ENCODE data around the gene TMUB1.

The TMUB1 gene

DNA sequence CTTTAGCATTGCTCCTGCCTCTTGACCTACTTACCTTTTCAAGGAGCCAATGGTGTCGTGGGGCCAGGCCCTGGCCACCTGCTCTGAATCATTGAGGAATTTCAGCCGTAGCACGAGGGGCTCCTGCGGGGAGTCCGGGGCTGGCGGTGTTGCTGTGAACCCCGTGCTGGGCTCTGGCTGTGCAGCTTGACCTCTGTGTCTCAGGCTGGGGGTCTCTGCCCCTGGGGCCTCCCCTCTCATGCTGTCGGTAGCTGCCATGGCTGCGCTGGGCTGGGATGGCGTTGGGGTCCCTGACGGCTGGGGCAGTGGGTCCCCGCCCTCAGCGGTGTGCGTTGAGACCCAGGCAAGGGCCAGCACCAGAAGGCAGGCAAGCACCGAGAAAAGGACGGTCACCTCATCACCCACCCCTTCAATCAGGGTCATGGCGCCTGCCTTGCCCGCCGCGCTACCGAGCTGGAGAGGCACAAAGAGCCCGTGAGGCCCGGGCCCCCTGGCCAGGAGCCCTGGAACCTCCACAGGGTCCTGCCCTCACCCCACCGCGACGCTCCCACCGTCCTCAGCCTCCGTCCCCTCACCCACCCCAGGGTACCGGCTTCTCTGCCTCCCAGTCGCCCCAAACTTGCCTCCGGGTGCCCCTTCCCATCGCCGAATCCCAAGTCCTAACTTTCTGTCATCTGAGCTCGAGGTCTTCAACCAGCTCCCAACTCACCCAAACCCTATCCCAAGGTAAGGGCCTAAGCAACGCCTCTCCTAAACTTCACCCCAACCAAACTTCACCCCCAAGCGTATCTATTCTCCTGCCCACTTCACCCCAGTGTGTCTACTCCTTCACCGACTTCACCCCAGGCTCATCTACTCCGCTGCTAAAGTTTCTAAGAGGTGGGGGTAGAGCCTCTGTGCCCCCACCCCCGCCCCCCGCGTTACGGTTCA is 887 bp downstream of the TMUB1 start:
- no peak for DNase-seq

DNA sequence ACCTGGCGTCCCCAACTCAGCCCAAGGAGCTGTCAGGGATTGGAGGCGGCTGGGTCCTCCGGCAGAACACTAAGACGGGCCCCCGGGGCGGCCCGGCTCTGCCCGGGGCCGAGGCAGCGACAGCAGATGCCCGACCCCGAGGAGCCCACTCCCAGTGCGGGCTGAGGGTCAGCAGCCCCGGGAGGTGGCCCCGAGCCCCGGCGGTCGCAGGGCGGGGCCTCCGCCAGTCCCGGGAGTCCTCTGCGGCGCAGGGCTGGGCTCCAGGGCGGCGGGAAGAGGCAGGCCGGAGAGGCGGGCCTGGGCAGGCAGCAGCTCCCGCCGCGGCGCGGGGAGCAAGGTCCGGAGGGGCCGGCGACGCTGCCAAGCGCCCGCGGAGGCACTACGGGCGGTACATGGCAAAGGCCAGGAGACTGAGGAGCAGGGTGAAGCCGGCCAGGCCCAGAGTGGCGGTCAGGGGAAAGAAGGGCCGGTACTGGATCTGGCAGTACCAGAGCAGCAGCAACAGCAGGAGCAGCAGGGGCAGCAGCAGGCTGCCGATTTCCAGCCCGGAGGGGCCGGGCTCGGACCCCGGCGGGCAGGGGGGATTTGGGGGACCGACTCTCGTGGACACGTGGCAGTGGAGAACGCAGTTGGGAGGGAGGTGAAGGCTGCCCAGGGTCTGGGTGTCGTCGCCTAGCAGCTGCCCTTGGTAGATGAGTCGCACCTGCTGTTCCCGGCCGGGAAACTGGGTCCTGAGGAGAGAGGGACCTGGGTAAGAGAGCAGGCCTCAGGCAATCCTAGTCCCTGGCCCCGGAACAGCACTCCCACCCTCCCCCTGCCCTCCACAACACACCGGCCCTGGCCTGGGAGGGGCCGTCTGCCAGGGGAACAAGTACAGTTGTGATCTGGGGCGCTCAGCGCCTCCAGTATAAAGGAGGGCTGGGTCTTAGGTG is 1.9 kb downstream of the TMUB1 start:
- no peak for DNase-seq

DNA sequence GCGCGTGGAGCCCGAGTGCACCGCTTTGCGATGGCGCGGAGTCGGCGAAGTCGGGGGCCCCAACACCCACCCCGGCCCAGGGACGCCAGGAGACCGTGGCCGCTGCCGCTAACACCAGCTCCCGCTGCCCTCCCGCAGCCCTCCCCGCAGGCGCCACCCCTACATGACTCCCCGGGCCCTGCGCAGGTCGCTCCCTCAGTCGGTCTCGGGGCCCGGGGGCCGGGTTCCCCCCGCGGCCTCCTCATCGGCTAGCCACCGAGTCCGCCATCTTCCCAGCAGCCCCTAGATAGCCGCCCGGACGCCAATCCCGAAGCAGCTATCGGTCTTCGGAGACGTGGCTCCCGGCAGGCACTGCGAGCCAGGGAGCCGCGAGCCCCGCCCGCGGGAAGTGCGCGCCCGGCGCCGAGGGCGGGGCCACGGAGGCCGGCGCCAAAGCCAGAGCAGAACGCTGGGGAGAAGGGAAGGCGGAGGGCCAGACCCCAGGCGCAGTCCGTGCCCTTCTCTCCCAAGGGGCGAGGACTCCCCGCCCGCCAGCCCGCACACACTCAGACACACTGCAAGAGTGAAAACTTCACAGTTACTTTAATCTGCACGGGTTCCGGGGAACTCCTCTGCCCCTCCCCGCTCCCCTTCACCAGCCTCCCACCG is 2.6 kb downstream of the TMUB1 start, which contains the start of gene FASTK:
TSS of gene FASTK (minus strand) at position 288 of the 648 bp plus-strand sequence. CDS start at position 245, 43 bp downstream.
- DNase-seq = peak; percentile 45 to 80 (median 76)

DNA sequence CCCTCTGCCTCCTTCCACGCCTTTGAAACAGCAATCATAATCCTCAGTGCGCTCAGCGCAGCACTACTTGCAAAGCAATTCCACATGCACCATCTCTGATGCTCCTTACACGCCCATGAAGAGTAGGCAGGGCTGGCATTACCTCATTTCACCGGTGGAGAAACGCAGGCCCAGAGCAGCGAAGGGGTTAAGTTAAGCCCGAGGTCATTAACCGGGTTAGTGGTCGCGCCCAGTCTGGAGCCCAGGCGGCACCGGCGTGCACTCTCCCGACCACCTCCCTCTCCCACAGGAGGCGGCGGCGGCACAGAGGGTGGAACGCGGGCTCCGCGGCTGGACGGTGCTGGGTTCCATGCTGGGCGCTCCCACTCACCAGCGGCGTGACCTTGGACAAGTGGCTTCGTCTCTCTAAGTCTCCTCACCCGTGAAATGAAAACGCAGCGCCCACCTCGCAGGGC is 3.2 kb downstream of the TMUB1 start:
- DNase-seq = no peak

DNA sequence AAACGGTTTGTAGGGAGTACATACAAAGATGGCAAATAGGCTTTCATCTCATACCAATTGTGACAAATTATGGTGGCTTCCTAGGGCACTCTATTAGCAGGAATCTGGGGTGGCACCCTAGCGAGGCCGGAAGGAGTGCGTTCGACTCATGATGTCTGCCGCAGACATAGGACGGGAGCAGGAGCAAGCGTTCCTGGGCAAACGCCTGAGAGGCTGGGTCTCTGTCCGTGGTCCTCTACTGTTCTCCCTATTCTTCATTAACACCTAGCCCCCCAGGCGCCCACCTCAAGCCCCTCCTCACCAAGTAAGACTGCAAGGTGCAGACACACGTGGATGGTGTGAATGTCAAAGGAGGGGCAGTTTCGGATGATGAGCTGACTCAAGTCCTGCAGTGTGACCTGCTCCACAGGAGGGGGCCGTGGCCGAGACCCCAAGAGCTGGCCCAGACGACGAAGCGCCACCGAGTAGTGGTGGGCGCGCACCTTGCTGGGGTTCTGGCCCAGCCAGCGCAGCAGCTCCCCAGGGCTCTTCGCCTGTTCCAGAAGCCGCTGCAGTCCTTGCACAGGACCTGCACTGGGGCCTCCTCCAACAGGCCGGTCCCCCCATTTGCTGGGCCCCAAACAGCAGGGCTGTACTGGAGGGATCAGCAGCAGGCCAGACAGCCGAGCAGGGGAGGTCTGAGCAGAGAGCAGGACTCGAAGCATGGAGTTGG is 3.9 kb downstream of the TMUB1 start:
- no peak for DNase-seq

GRCh38 chr7:151078233-151079040 is 4.9 kb downstream of the TMUB1 start:
- no peak for DNase-seq

- no peak for DNase-seq
Observed at GRCh38 chr7:151077705-151078232, 5.5 kb downstream of the TMUB1 start.

- no peak for DNase-seq
Observed at GRCh38 chr7:151076863-151077704, 6.2 kb downstream of the TMUB1 start.

- no peak for DNase-seq
Observed at GRCh38 chr7:151075978-151076426, 7.3 kb downstream of the TMUB1 start.

DNA sequence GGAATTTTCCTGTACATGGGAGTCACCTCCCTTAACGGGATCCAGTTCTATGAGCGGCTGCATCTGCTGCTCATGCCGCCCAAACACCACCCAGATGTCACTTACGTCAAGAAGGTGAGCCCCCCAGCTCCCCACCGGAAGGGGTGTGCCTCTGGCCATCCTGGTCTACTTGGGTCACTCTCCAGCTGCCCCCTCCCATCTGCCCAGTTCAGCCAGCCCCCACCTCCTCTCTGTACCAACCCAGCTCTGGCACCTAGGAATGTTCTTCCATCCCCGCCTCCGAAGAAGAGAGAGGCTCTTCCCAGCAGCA is 7.7 kb downstream of the TMUB1 start:
- DNase-seq = no peak

DNA sequence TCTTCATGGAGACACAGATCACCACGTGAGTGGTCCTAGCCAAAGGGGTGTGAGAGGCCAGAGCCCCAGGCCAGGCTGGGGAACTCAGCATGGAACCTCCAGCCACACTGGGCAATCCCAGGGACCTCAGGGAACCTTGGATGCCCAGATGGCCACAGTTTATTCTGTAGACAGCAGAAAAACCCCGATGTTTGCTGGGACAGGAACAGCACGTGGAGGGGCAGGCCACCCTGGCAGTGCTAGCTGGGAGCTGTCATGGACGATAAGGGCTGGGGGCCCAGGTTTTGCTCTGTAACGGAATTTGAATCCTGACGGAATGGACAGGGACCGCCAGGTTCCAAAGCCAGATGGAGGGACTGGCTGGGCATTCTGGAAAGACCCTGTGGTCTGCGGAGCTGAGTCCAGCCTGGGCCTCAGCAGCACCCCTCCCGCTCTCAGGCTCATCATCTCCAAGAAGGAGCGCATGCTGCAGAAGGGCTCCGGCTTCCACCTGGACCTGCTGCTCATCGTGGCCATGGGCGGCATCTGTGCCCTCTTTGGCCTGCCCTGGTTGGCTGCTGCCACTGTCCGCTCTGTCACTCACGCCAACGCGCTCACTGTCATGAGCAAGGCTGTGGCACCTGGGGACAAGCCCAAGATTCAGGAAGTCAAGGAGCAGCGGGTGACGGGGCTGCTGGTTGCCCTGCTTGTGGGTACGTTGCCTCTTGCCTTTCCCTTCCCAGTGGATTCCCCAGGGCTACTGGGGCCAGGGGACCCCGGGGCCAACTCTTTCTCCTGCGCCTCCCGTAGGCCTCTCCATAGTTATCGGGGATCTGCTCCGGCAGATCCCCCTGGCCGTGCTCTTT is 8.3 kb downstream of the TMUB1 start:
- DNase-seq = no peak

DNA sequence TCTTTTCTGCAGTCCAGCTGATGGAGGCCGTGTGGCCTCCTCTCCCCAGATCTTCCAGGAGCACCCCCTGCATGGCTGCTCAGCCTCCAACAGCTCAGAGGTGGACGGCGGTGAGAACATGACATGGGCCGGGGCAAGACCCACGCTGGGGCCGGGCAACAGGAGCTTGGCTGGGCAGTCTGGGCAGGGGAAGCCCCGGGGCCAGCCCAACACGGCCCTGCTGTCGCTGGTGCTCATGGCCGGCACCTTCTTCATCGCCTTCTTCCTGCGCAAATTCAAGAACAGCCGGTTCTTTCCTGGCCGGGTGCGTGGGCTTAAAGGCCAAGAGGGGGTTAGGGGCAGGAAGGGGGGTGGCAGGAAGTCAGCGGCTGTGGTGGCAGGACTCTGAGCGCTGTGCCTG is 9.3 kb downstream of the TMUB1 start:
- no peak for DNase-seq

DNA sequence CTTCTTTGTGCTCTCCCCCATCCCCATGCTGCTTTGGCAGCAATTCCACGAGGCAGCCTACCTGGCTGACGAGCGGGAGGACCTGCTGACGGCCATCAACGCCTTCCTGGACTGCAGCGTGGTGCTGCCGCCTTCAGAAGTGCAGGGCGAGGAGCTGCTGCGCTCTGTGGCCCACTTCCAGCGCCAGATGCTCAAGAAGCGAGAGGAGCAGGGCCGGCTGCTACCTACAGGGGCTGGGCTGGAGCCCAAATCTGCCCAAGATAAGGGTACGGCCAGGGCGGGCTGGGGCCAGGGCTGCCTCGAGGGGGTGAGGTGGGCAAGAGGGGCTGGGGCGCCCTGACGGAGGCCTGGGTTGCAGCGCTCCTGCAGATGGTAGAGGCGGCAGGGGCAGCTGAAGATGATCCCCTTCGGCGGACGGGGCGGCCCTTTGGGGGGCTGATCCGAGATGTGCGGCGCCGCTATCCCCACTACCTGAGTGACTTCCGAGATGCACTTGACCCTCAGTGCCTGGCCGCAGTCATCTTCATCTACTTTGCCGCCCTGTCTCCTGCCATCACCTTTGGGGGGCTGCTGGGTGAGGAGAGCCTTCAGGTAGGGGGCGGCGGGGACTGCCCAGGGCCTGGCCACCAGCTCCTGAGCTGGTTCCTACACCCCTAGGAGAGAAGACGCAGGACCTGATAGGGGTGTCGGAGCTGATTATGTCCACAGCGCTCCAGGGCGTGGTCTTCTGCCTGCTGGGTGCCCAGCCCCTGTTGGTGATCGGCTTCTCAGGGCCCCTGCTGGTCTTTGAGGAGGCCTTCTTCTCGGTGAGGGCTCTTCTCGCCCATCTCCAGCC is 12.0 kb downstream of the TMUB1 start:
- no peak for DNase-seq

GRCh38 chr7:151070574-151070960 is 12.7 kb downstream of the TMUB1 start:
- DNase-seq = no peak

- DNase-seq = no peak
Observed at GRCh38 chr7:151069841-151070573, 13.3 kb downstream of the TMUB1 start.

DNA sequence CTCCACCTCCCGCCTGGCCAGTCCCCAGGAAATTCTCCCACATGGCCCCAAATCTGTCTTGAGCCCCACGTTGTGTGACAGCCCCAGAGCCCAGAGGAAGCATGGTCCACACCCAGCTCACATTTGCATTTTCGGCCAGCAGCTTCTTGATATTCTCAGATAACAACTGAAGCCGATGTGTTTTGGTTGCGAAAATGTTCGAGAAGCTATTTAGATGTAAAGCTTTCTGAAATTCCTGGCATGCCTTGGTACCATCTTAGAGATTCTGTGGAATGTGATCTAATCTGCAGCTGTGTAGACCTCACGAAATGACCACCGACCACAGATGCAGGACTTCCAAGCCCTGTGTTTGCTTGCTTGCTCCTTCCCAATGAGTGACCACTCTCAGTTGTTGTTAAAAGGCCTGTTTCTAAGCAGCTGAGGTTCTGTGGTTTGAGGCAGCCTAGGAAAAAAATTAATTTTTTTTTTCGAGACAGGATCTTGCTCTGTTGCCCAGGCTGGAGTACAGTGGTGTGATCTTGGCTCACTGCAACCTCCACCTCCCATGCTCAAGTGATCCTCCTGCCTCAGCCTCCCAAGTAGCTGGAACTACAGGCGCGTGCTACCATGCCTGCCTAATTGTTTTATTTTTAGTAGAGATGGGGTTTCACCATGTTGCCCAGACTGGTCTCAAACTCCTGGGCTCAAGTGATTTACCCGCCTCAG is 15.1 kb downstream of the TMUB1 start:
- DNase-seq = no peak
